ENCODE data around the gene CYLD.

The CYLD gene

DNA sequence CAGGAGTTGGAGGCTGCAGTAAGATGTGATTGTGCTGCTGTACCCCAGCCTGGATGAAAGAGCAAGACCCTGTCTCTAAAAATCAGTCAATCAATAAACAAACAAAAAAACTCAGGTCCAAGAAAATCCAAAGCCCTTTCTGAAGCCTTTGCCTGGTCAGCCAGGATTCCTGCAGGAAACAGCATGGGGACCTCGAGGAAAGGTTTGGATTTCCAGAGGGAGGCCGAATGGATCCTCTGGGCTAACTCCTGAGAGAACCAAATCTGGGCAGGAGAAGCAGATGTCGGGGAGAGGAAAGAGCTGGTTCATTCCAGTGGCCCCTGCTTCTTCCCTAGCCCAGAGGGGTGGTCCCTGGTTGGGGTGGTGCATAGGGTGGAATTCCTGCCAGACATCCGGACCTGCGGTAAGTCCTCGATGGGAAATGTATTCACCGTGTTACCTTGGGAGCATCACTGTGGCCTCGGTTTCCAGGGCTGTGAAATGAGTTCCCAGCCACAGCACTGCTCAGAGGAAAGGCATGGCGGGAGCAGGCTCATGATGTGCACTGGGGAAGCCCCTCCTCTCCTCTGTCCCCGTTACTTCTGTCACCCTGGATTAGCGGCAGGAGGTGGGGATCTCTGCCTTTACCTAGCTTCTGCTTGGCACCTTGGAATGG, 75.1 kb downstream of the CYLD start:
- DNase-seq (ENCODE audit: low read depth in 2 of 2): no peak

DNA sequence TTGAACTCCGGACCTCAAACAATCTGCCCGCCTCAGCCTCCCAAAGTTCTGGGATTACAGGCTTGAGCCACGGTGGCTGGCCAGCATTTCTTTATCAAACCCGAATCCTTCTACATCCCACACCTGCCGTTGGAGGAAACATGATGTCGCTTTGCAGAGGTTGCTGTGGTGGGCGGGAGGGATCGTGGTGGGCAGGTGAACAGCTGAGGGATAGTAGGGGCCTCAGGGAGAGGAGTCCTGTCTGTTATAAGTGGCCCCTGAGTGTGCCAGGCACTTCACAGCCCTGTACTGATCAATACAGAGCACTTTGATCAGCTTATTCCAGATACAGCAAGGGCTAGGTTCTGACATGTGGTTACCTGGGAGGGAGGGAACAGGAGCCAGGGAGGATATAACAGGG, 76.5 kb downstream of the CYLD start:
- no peak for DNase-seq (ENCODE audit: low read depth in 2 of 2)

DNA sequence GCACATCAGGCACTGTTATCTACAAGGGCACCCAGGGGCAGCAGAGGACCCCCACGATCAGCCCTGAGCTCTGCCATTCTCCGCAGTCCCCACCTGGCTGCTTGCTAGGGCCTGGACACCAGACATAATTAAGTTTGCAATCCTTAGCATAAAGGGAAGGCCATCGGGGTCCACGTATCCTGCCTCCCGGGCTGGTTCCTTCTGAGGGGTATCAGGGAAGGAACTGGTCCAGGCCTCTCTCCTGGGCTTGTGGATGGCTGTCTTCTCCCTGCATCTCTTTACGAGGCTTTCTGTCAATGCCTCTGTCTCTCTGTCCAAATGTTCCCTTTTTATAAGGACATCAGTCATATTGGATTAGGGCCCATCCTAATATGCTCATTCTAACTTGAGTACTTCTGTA, 77.8 kb downstream of the CYLD start:
- no peak for DNase-seq (ENCODE audit: low read depth in 2 of 2)

DNA sequence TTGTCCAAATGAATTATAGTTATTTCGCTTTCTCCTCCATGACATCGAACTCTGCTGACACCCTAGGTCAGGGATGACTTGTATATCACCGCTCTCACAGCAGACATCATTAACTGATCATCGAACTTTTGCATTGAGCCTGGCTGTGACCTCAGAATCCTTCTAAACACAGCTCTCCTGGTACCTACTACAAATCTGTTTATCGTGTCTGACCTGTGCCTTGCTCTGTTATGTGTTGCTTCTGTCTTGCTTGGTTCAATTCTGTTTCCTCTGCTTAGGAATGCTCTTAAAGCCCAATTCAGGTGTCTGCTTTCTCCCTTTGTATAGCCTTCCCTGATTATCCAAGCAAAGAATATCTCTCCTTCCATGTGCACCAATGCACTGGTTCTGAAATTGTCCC, 78.3 kb downstream of the CYLD start:
- DNase-seq (ENCODE audit: low read depth in 2 of 2): no peak

GRCh38 chr16:50821586-50821985, 79.7 kb downstream of the CYLD start:
- no peak for DNase-seq (ENCODE audit: low read depth in 2 of 2)

- DNase-seq (ENCODE audit: low read depth in 2 of 2): no peak
These were observed 80.8 kb downstream of the CYLD start for GRCh38 chr16:50822671-50823070.

GRCh38 chr16:50826797-50827316, 85.0 kb downstream of the CYLD start:
- DNase-seq (ENCODE audit: low read depth in 2 of 2): no peak

DNA sequence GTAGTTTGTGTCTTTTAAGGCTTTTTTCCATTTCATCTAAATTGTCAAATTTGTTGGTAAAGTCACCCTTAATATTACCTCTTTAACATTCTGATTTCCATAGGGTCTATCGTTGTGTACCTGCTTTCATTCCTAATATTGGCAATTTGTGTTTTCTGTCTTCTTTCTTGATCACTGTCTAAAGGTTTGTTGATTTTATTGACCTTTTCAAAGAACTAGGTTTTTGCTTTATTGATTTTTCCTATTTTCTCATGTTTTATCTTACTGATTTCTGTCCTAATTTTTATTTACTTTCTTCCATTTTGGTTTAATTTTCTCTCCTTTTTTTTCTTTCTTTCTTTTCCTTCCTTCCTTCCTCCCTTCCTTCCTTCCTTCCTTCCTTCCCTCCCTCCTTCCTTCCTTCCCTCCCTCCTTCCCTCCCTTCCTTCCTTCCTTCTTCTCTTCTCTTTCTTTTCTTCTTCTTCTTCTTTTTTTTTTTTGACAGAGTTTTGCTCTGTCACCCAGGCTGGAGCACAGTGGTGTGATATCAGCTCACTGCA, 86.3 kb downstream of the CYLD start:
- DNase-seq (ENCODE audit: low read depth in 2 of 2): no peak

- DNase-seq (ENCODE audit: low read depth in 2 of 2): no peak
These were observed 88.8 kb downstream of the CYLD start for GRCh38 chr16:50830698-50831097.

- no peak for DNase-seq (ENCODE audit: low read depth in 2 of 2)
These were observed 89.9 kb downstream of the CYLD start for GRCh38 chr16:50831751-50832150.

DNA sequence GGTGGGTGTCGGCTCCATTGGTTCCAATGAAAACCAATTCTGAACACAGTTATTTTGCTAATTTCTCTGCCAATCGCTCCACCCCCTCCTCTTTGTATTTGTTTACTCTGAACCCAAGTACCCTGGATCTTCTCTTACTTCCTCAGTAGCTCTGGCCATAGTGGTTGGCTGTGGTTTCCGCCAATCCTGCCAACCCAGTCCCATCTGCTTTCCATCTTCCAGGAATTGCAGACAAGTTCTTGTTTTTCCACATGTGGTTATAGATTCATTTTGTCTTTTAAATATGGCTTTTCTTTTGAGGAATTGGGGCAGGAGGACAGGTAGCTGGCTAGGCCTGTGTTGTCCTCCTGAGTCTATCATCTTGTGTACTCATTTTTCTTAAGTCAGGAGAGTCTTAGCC, 92.0 kb downstream of the CYLD start:
- no peak for DNase-seq (ENCODE audit: low read depth in 2 of 2)

- DNase-seq (ENCODE audit: low read depth in 2 of 2): no peak
These were observed 92.8 kb downstream of the CYLD start for GRCh38 chr16:50834701-50835100.

DNA sequence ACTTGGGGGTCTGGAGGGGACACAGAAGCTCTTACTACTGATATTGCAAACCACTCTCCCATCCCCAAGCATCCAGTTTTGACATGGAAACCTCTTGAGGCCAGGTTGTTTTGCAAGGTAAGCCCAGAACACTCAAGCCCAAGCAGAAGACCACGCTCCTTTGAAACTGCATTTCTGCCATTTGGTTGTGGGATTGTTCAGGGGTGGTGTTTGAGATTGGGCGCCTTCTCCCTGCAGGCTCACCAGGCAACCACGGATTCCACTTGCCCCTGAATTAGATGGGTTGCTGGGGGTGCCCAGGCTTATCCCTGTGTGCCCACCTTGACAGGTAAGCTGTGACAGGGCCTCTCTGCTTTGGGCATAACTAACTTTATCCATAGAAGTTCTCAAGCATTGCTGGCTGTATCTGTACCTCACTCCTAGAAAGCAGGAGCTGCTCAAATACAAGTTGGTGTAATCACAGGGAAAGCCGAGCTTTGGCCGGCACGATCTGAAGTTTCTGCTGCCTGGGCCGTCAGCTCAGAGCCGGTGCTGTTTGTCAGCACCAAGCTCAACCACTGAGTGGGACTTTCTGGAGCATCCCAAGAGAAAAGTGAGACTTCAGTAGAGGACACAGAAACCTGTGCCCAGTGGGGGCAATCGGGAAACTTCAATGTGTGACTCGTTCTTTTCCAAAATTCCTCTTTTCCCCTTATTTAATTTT, 93.6 kb downstream of the CYLD start:
- DNase-seq (ENCODE audit: low read depth in 2 of 2): no peak

DNA sequence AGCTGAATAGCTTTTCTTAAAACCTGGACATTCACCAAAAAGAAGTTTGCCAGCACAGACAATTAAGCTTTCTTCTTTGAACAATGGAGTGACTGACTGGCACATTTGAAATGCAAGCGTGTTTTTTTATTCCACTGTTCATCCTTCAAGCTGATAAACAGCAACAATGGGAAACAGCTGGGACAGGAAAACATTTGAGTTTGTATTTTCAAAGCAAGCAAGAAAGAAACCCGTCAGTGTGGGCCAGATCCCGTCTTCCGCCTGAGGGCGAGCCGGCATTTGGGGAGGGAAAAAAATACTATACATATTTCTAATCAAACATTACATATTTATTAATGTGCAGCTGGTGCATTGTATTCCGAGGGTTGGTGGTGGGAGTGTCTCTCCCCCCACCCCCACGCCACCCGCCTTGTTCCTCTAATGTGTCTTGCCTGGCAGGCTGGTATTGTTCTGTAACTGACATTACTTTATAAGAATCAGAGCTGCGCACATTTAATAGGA, 94.3 kb downstream of the CYLD start:
- no peak for DNase-seq (ENCODE audit: low read depth in 2 of 2)

GRCh38 chr16:50837324-50837723, 95.4 kb downstream of the CYLD start:
- DNase-seq (ENCODE audit: low read depth in 2 of 2): no peak

DNA sequence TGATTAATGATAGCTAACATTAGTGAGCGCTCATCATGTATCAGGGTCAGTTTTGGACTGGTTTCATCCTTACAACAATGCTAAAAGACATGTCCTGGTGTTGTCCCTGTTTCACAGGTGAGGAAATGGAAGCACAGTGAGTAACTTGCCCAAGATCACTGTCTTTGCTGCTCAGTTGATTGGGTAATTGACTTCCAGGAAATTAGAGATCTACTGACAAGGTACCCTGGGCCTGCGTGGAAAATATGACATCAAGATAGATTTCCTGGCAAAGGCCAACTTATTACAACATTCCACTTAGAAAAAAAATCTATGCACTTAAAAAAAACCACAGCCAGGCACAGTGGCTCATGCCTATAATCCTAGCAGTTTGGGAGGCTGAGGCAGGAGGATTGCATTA, 96.3 kb downstream of the CYLD start:
- DNase-seq (ENCODE audit: low read depth in 2 of 2): no peak

DNA sequence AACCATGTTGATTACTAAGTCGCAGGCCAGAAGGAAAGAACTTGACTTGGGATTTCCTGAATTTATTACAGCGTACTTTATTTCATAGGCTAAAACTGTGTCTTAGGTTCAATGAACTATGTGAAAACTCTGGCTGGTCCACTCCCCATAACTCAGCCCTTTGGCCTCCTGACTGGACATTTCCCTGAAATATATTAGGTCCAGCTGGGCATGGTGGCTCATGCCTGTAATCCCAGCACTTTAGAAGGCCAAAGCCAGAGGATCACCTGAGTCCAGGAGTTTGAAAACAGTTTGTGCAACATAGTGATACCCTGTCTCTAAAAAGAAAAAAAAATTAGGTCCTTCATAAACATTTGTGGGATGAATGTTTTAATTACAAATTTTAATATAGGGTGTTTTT, 97.0 kb downstream of the CYLD start:
- DNase-seq (ENCODE audit: low read depth in 2 of 2): no peak

- DNase-seq (ENCODE audit: low read depth in 2 of 2): no peak
These were observed 97.5 kb downstream of the CYLD start for GRCh38 chr16:50839356-50839755.

DNA sequence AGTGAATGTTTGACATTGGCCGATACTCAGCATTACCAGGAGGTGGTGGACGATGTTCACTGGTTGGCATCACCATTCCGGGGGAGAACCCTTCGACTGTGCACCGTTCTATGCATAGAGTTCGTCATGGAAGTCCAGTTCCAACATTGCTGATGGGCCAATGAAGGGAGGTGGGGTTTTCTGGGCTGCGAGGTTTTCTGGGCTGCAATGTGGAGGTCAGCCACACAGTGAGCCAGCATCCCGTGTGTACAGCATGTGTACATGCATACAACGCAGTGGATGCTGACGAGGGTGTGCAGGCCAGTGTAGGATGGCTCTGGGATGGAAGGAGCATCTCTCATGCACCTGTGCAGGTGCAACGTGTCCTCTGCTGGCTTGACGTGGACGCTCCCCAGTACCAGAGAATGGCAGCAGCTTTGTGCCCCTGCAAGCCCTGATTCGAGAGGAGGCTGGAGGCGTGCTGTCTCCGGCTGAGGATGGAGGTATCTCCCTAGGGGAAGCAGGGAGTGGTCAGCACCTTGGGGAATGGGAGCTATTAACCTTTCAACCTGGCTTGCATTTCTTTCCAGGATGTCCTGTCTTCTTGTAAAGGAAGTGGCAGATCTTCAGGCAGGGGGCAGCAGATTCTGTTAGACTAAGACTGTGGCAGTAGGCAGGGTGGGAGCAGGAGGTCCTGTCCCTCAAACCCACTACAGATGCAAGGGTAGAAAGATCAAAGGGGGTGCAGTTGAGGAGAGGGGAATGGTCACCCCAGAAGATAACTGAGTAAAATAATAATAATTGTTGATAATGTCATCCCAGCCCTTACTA, 98.2 kb downstream of the CYLD start:
- no peak for DNase-seq (ENCODE audit: low read depth in 2 of 2)

GRCh38 chr16:50841081-50841886, 99.4 kb downstream of the CYLD start:
- DNase-seq (ENCODE audit: low read depth in 2 of 2): peak in 1 of 2 donors; percentile 26

- DNase-seq (ENCODE audit: low read depth in 2 of 2): no peak
These were observed 100.2 kb downstream of the CYLD start for GRCh38 chr16:50842013-50842505.

All from stimulated activated CD8-positive, alpha-beta memory T cell treated with anti-CD3 and anti-CD28 coated beads, Interleukin-15, amount 100 ng/mL, for 4 hours (primary cell).